Heart right ventricle (tissue), 16 donors: Measurements from ENCODE around the gene AATF. TPM values are rescaled to one million over a fixed set of nuclear protein-coding genes. Genes with fewer than 3 reads are reported as not detected.

Experiments
- ATAC-seq, 8 donors: fragments of 200-7000 bp; cut with Tn5 transposase; one replicate each; pipeline ENCODE4 v1.9.1; 2020; ENCODE audit warnings: mild to moderate bottlenecking in 8 of 8, moderate library complexity in 8 of 8, moderate number of reproducible peaks in 1 of 8
- DNase-seq, 2 donors: peaks; one replicate each; pipeline ENCODE4 v3.0.0-alpha.2; 2020
- H3K27ac ChIP-seq, 10 donors: fragments of 200-600 bp; sonication (generic) in 2 of 10; one replicate each; pipeline versions ENCODE4 v1.5.0 to v1.8.0; 2020 to 2022; ENCODE audit warnings: mild to moderate bottlenecking in 3 of 10
- H3K27me3 ChIP-seq, 7 donors: fragments of 200-600 bp; one replicate each; pipeline ENCODE4 v1.8.0; 2021 to 2022; ENCODE audit warnings: mild to moderate bottlenecking in 2 of 7
- H3K36me3 ChIP-seq, 9 donors: fragments of 200-600 bp; sonication (generic) in 1 of 9; one replicate each; pipeline versions ENCODE4 v1.5.0 to v1.8.0; 2020 to 2022; ENCODE audit warnings: mild to moderate bottlenecking in 2 of 9
- H3K4me1 ChIP-seq, 9 donors: fragments of 200-600 bp; sonication (generic) in 1 of 9; one replicate each; pipeline versions ENCODE4 v1.5.0 to v1.8.0; 2020 to 2022; ENCODE audit warnings: mild to moderate bottlenecking in 4 of 9
- H3K4me3 ChIP-seq, 10 donors: fragments of 200-600 bp; sonication (generic) in 2 of 10; one replicate each; pipeline versions ENCODE4 v1.5.0 to v1.8.0; 2020 to 2022; ENCODE audit warnings: mild to moderate bottlenecking in 7 of 10, moderate library complexity in 2 of 10
- H3K9me3 ChIP-seq, 11 donors: fragments of 200-600 bp in 10 of 11; sonication (generic) in 2 of 11; one replicate each; pipeline versions ENCODE4 v1.5.0 to v1.8.0; 2013 to 2022; ENCODE audit warnings: mild to moderate bottlenecking in 2 of 11, control low read depth in 1 of 11, moderate library complexity in 1 of 11
- CTCF ChIP-seq, 9 donors: fragments of 200-600 bp; sonication (generic) in 2 of 9; IDR thresholded peaks; one replicate each; pipeline versions ENCODE4 v1.5.0 to v1.8.0; 2021 to 2022; ENCODE audit warnings: antibody characterized with exemption in 9 of 9, mild to moderate bottlenecking in 5 of 9, moderate library complexity in 1 of 9
- WGBS, 2 donors: extraction: QIAGEN DNeasy Blood & Tissue Kit; methylation state at CpG; one replicate each; pipeline ENCODE4 v1.1.7; 2013; ENCODE audit warnings: inconsistent platforms in 1 of 2; 5-methylcytosine and 5-hydroxymethylcytosine counted together
- intact Hi-C, 10 donors: fragments of 100-400 bp; cut with DNase I; formaldehyde crosslinking; loops; one replicate each; pipeline versions ENCODE4 v1.11.1 to v1.14.2; 2022
- polyA plus RNA-seq, 2 donors: library from polyadenylated mRNA; stranded (reverse); fragments of 200-250 nt; gene quantifications; one replicate each; pipeline ENCODE4 v1.2.3, GENCODE V29; 2013
- total RNA-seq, 10 donors: library from RNA; stranded (reverse); fragmentation: NEBNext Ultra II Directional in 3 of 10; extraction: Animal tissue kit (Norgen Biotek cat#: 25700) in 3 of 10; gene quantifications; one replicate each; pipeline versions ENCODE4 v1.2.1 to v1.2.4, GENCODE V29; 2021 to 2023
- donor health status: Arrhythmogenic right ventricular cardiomyopathy.
- donor health status: ischemic (EF 13 %, LVEDD 7.1; RV severe dilation, severe dysfunction).
- donor health status: healthy with polysubstance abuse.
- donor health status: DM: no; HTN: yes; CAD: no.
- donor health status: DM: no; HTN: no; CAD: no.
- donor health status: ischemic (EF 25% LVEDD 6.9; RV normal size, moderate dysfunction).
- donor health status: ischemic (EF 25% LVEDD 5.7; RV mildly dilated, moderate dysfunction).
- donor health status: healthy.
- donor health status: DM: yes; HTN: yes; CAD: no.
- donor health status: Ischemic cardiomyopathy.
- donor health status: ischemic (EF 35%, LVEDD 5.7; RV mildly dilated, moderate dysfunction).
- donor health status: nonischemic (EF 11% LVEDD 7.7; RV severe dilation, severe dysfunction).
- donor health status: DM: yes; HTN: yes; CAD: no.
- donor health status: PGD.
- donor health status: ischemic (EF 29% LVEDD 5.4; RV normal size, mild dysfunction).
- donor health status: nonischemic (EF 23%, LVEDD 6.1; RV moderate dilation, normal function).

Gene AATF
- total and polyA plus RNA-seq, 12 donors, result 19.9 to 35.5 (median 26.0) TPM

GRCh38 chr17:36943250-36944191 is 5.2 kb upstream of the AATF start:
- H3K4me1 ChIP-seq, result peaks cover 8 to 49% (median 28%) of the 10 kb centered on the region in 9 donors
- H3K36me3 ChIP-seq, result no peaks in the 10 kb centered on the region
- H3K4me3 ChIP-seq, result peak overlapping the region in 1 of 10 donors; percentile 12
- DNase-seq, result no peak
- intact Hi-C loops, result no loop called here
- TF ChIP-seq CTCF (IDR thresholded peaks at IDR 0.05), result no peak
- WGBS, 2 donors, result 12 to 18% methylated on average over 44 of the region's 44 CpGs
- no peak overlapping the region for H3K27ac ChIP-seq
- no peak for ATAC-seq
- H3K27me3 ChIP-seq, result peaks cover 67 to 96% (median 92%) of the 10 kb centered on the region in 7 donors
- no peaks in the 10 kb centered on the region for H3K9me3 ChIP-seq

- H3K4me3 ChIP-seq, result no peak overlapping the region
- H3K36me3 ChIP-seq, result no peaks in the 10 kb centered on the region
- no peaks in the 10 kb centered on the region for H3K9me3 ChIP-seq
- no peak overlapping the region for H3K27ac ChIP-seq
- 0 to 5% methylated on average over 1 of the region's 1 CpG for WGBS, 2 donors
- DNase-seq (no peak), ATAC-seq (no peak)
- no peak for TF ChIP-seq CTCF (IDR thresholded peaks at IDR 0.05)
- H3K4me1 ChIP-seq, result peaks cover 7 to 43% (median 22%) of the 10 kb centered on the region in 9 donors
- intact Hi-C loops, result no loop called here
- peaks cover 57 to 86% (median 82%) of the 10 kb centered on the region in 7 donors for H3K27me3 ChIP-seq
Measured at GRCh38 chr17:36944553-36944952, 4.2 kb upstream of the AATF start.

GRCh38 chr17:36945140-36945539 is 3.6 kb upstream of the AATF start:
- Histone ChIP-seq H3K4me1 (peaks cover 10 to 45% (median 26%) of the 10 kb centered on the region in 9 donors), H3K36me3 (peaks cover 0 to under 1% (median 0%) of the 10 kb centered on the region in 9 donors), H3K4me3 (no peak overlapping the region), H3K27me3 (peaks cover 51 to 80% (median 76%) of the 10 kb centered on the region in 7 donors), H3K9me3 (no peaks in the 10 kb centered on the region), H3K27ac (no peak overlapping the region)
- no peak for ATAC-seq
- 20 to 32% methylated on average over 1 of the region's 1 CpG for WGBS, 2 donors
- intact Hi-C loops, result loop anchor here in 1 of 10 donors (5.0 kb wide), 1 partner anchor 343 kb away; the partner anchor contains the start of gene MRM1
- no peak for DNase-seq
- no peak for TF ChIP-seq CTCF (IDR thresholded peaks at IDR 0.05)

GRCh38 chr17:36945959-36946725 is 2.6 kb upstream of the AATF start:
- peaks cover 0 to 11% (median 0%) of the 10 kb centered on the region in 9 donors for H3K36me3 ChIP-seq
- intact Hi-C loops, result loop anchor here in 1 of 10 donors (5.0 kb wide), 1 partner anchor 344 kb away; the partner anchor contains the start of gene MRM1
- ATAC-seq (no peak), DNase-seq (no peak)
- H3K27ac ChIP-seq, result no peak overlapping the region
- WGBS, 2 donors, result 9% methylated on average over 30 of the region's 30 CpGs
- no peaks in the 10 kb centered on the region for H3K9me3 ChIP-seq
- no peak overlapping the region for H3K4me3 ChIP-seq
- H3K4me1 ChIP-seq, result peaks cover 10 to 52% (median 28%) of the 10 kb centered on the region in 9 donors
- H3K27me3 ChIP-seq, result peaks cover 41 to 70% (median 66%) of the 10 kb centered on the region in 7 donors
- no peak for TF ChIP-seq CTCF (IDR thresholded peaks at IDR 0.05)
